Subcutaneous preadipocyte (primary cell): ENCODE results near the gene KRT83. TPM values are rescaled to one million over a fixed set of nuclear protein-coding genes. Genes with fewer than 3 reads are reported as not detected.

Experiments
- total RNA-seq: library from RNA; depleted of rRNA; stranded (reverse); fragments of >200 nt; gene quantifications from 2 replicates; pipeline ENCODE4 v1.2.3, GENCODE V29; 2012

KRT83 gene
- total RNA-seq = not detected in 2 replicates

GRCh38 chr12:52320784-52321400, at the start of gene KRT83:
Gene KRT83, minus strand, starts transcription at chr12:52321398. Its CDS starts 63 bp downstream, at chr12:52321335.

GRCh38 chr12:52366738-52367485, 45.7 kb upstream of the KRT83 start, which contains the start of gene KRT85:
Gene KRT85, minus strand, starts transcription at chr12:52367481. Its CDS starts 76 bp downstream, at chr12:52367405.

GRCh38 chr12:52291267-52291935, 29.8 kb downstream of the KRT83 start, which contains the start of gene KRT81:
Gene KRT81, minus strand, starts transcription at chr12:52291534. Its CDS starts 69 bp downstream, at chr12:52291465.

GRCh38 chr12:52274521-52275120, 46.6 kb downstream of the KRT83 start, which contains the start of gene KRT86:
Gene KRT86, plus strand, starts transcription at chr12:52274645. Its CDS starts 27,272 bp downstream, at chr12:52301917.

Other genes with a start within 250 kb of the KRT83 start
- 0.20 TPM in 1 of 2 replicates, not detected in the other for gene SMIM41, start 241.7 kb downstream of the KRT83 start, total RNA-seq
- under 0.01 TPM in 1 of 2 replicates, not detected in the other for gene KRT80, start 129.4 kb downstream of the KRT83 start, total RNA-seq
- gene KRT7, start 88.2 kb downstream of the KRT83 start, total RNA-seq = 0.78 TPM in 1 of 2 replicates, not detected in the other
- gene KRT86, start 46.8 kb downstream of the KRT83 start, total RNA-seq = not detected in 2 replicates
- not detected in 2 replicates for gene KRT81, start 29.9 kb downstream of the KRT83 start, total RNA-seq
- gene KRT85, start 46.1 kb upstream of the KRT83 start, total RNA-seq = not detected in 2 replicates
- gene KRT84, start 64.3 kb upstream of the KRT83 start, total RNA-seq = not detected in 2 replicates
- gene KRT82, start 84.9 kb upstream of the KRT83 start, total RNA-seq = not detected in 2 replicates
- gene KRT75, start 113.0 kb upstream of the KRT83 start, total RNA-seq = not detected in 2 replicates
- gene KRT6B, start 130.7 kb upstream of the KRT83 start, total RNA-seq = not detected in 2 replicates
- not detected in 2 replicates for gene KRT6C, start 152.4 kb upstream of the KRT83 start, total RNA-seq
- gene KRT6A, start 171.9 kb upstream of the KRT83 start, total RNA-seq = 0.78 TPM in 1 of 2 replicates, not detected in the other
- 0.20 TPM in 1 of 2 replicates, not detected in the other for gene KRT5, start 199.0 kb upstream of the KRT83 start, total RNA-seq
- gene KRT71, start 231.7 kb upstream of the KRT83 start, total RNA-seq = not detected in 2 replicates